GM12872 (cell line): ENCODE results near the gene ZPBP2.

Experiments
- CTCF ChIP-seq: IDR thresholded peaks from 3 replicates; pipeline ENCODE4 v1.5.1; 2011; ENCODE audit warnings: low read depth, mild to moderate bottlenecking, low read length, moderate library complexity; ENCODE audit not compliant: insufficient read depth

Gene ZPBP2

GRCh38 chr17:39926588-39927100 lies 58.6 kb downstream of the ZPBP2 start:
- TF ChIP-seq CTCF: no peak
